ENCODE data around the gene MRPL40.

GRCh38 chr22:19466848-19467752, 34.8 kb downstream of the MRPL40 start:
- TF ChIP-seq, protein P1, sequence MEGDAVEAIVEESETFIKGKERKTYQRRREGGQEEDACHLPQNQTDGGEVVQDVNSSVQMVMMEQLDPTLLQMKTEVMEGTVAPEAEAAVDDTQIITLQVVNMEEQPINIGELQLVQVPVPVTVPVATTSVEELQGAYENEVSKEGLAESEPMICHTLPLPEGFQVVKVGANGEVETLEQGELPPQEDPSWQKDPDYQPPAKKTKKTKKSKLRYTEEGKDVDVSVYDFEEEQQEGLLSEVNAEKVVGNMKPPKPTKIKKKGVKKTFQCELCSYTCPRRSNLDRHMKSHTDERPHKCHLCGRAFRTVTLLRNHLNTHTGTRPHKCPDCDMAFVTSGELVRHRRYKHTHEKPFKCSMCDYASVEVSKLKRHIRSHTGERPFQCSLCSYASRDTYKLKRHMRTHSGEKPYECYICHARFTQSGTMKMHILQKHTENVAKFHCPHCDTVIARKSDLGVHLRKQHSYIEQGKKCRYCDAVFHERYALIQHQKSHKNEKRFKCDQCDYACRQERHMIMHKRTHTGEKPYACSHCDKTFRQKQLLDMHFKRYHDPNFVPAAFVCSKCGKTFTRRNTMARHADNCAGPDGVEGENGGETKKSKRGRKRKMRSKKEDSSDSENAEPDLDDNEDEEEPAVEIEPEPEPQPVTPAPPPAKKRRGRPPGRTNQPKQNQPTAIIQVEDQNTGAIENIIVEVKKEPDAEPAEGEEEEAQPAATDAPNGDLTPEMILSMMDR (IDR thresholded peaks at IDR 0.05), result no peak
- TF ChIP-seq POLR2A (IDR thresholded peaks at IDR 0.05), result no peak
